ENCODE results near the gene EEF1A2.

GRCh38 chr20:63520504-63520933 is 21.6 kb upstream of the EEF1A2 start, which contains the start of gene PPDPF:
- TF ChIP-seq POLR2AphosphoS2 (conservative IDR thresholded peaks at IDR 0.05; ENCODE audit: low read length) (no peak), BHLHE40 (IDR thresholded peaks at IDR 0.05; ENCODE audit: low read depth, low read length) (no peak), EP300 (IDR thresholded peaks at IDR 0.05) (no peak), CTCF (IDR thresholded peaks at IDR 0.05) (no peak), ATOH8 (CRISPR knock-in tag; IDR thresholded peaks at IDR 0.05; ENCODE audit: low read depth) (no peak), ESRRA (IDR thresholded peaks at IDR 0.05; ENCODE audit: borderline replicate concordance, low read length) (no peak), NR3C1 (IDR thresholded peaks at IDR 0.05) (no peak), RCOR1 (IDR thresholded peaks at IDR 0.05; ENCODE audit: low read depth, low read length) (no peak), RARB (CRISPR knock-in tag; IDR thresholded peaks at IDR 0.05) (no peak), PBX3 (IDR thresholded peaks at IDR 0.05) (no peak), POLR2A (IDR thresholded peaks at IDR 0.05; ENCODE audit: low read length) (peak; percentile 87), GATA3 (IDR thresholded peaks at IDR 0.05; ENCODE audit: borderline replicate concordance) (no peak), ELK1 (IDR thresholded peaks at IDR 0.05; ENCODE audit: low read depth, low read length) (no peak)
